HG02884 (cell line): ENCODE data around the gene GOLGA8M.
"Not testable (repeated sequence)": the region's sequence is repeated elsewhere in the genome, so short reads cannot be mapped to it uniquely, and the experiment has no call there.

Experiments used
- ATAC-seq: cut with Tn5 transposase; IDR thresholded peaks from one replicate; pipeline ENCODE4 v1.9.1; 2021; ENCODE audit warnings: mild to moderate bottlenecking, moderate library complexity; ENCODE audit not compliant: unreplicated experiment

Gene GOLGA8M, protein sequence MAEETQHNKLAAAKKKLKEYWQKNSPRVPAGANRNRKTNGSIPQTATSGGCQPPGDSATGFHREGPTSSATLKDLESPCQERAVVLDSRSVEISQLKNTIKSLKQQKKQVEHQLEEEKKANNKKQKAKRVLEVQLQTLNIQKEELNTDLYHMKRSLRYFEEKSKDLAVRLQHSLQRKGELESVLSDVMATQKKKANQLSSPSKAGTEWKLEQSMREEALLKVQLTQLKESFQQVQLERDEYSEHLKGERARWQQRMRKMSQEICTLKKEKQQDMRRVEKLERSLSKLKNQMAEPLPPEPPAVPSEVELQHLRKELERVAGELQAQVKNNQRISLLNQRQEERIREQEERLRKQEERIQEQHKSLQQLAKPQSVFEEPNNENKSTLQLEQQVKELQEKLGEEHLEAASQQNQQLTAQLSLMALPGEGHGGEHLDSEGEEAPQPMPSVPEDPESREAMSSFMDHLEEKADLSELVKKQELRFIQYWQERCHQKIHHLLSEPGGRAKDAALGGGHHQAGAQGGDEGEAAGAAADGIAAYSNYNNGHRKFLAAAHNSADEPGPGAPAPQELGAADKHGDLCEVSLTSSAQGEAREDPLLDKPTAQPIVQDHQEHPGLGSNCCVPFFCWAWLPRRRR

GRCh38 chr15:28712270-28712669 lies at the start of gene GOLGA8M:
TSS of gene GOLGA8M (minus strand) at chr15:28712421. CDS start at chr15:28712323, 98 bp downstream.
- ATAC-seq: not testable (repeated sequence)

GRCh38 chr15:28742890-28743289 lies 30.7 kb upstream of the GOLGA8M start:
- ATAC-seq: not testable (repeated sequence)

DNA sequence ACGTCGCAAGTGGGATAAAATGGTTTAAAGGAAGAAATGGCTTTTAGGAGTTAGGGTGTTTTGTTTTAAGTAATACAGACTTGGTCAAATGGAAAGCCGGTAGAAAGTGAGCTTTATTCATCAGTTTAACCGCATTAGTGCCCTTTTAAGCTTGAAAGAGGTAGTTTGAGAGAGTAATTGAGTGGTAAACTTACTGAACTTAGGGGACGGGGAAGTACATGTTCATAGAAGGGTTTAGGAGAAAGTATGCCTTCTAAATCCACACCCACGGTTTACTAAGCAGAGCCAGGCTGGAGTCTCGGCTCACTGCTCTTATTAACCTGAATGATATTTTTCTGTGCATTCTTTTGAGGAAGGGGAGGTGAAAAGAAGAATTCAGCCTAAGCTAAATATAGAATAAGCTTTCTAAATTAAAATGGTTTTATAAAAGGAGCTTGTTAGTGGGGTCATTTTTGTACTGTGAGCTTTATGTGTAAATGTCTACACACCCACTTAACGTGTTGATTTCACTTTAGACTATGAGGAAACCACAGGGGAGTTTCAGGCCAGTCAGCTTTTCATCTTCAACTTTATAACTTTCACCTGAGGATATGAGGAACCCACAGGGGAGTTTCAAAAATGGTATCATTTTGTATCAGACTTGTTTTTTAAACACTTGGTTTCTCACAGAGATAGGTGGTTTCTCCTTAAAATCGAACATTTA lies 26.5 kb upstream of the GOLGA8M start:
- ATAC-seq: peak; percentile 67

DNA sequence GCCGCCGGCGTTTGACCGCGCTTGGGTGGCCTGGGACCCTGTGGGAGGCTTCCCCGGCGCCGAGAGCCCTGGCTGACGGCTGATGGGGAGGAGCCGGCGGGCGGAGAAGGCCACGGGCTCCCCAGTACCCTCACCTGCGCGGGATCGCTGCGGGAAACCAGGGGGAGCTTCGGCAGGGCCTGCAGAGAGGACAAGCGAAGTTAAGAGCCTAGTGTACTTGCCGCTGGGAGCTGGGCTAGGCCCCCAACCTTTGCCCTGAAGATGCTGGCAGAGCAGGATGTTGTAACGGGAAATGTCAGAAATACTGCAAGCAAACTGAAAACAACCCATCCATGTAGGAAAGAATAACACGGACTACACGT lies 26.0 kb upstream of the GOLGA8M start:
- not testable (repeated sequence) for ATAC-seq

- ATAC-seq: not testable (repeated sequence)
These were observed 25.4 kb upstream of the GOLGA8M start for GRCh38 chr15:28737521-28738199.

GRCh38 chr15:28728061-28728460 lies 15.8 kb upstream of the GOLGA8M start:
- not testable (repeated sequence) for ATAC-seq

DNA sequence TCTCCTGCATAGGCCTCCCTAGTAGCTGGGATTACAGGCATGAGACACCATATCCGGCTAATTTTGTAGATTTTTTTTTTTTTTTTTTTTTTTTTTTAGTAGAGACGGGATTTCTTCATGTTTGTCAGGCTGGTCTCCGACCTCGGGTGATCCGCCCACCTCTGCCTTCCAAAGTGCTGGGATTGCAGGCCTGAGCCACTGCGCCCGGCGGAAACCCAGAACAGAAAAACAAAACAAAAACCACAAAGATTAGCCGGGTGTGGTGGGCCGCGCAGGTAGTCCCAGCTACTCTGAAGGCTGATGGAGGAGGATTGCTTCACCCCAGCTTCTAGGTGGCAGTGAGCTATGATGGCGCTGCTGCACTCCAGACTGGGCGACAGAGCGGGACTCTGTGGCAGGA lies 14.8 kb upstream of the GOLGA8M start:
- not testable (repeated sequence) for ATAC-seq

GRCh38 chr15:28726102-28726501 lies 13.9 kb upstream of the GOLGA8M start:
- no peak for ATAC-seq

- no peak for ATAC-seq
These were observed 13.3 kb upstream of the GOLGA8M start for GRCh38 chr15:28725556-28725955.

DNA sequence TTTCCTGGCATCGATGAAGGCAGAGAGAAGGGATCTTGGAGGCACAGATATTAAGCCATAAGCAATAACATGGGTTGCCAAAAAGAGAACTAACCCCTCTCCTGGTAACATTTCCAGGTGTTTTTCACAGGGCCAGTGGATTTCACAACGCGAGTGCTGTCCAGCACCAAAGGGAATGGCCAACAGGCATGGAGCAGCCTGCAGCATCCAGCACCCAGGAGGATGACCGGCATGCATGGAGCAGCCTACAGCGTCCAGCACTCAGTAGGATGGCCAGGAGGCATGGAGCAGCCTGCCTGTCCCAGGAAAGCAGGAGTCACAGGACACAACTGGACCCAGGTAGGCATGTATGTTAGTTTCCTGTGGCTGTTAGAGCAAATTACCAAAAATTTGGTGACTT lies 11.8 kb upstream of the GOLGA8M start:
- not testable (repeated sequence) for ATAC-seq

GRCh38 chr15:28719626-28720025 lies 7.4 kb upstream of the GOLGA8M start:
- ATAC-seq: not testable (repeated sequence)

DNA sequence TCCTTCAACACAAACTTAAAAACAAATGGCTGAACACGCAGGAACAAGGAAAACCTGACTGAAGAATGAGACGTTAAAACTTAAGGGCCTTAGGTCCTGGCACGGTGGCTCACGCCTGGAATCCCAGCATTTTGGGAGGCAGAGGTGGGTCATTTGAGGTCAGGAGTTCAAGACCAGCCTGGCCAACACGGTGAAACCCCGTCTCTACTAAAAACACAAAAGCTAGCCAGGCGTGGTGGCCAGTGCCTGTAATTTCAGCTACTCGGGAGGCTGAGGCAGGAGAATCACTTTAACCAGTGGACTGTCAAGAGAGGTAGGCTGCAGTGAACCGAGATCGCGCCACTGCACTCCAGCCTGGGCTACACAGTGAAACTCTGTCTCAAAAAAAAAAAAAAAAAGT lies 6.4 kb upstream of the GOLGA8M start:
- ATAC-seq: not testable (repeated sequence)

DNA sequence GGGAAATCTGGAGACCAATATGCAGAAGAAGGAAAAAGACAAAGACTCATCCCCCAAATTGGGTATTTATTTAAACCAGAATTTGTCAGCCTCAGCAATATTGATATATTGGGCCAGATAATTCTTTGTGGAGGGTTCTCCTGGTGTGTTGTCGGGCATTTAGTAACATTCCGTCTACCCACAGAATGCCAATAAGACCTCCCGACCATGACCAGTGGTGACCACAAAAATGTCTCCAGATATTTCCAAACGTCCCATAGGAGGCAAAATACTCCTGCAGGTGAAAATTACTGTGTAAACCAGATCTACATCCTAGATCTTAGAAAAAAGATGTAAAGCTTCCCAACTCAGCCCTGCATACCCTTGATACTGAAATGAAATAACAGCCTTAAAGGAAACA lies 2.0 kb upstream of the GOLGA8M start:
- ATAC-seq: not testable (repeated sequence)

- ATAC-seq: not testable (repeated sequence)
These were observed 8.3 kb downstream of the GOLGA8M start for GRCh38 chr15:28703927-28704326.

- ATAC-seq: not testable (repeated sequence)
These were observed 9.8 kb downstream of the GOLGA8M start for GRCh38 chr15:28702427-28702826.

- not testable (repeated sequence) for ATAC-seq
These were observed 18.0 kb downstream of the GOLGA8M start for GRCh38 chr15:28694006-28694751.

DNA sequence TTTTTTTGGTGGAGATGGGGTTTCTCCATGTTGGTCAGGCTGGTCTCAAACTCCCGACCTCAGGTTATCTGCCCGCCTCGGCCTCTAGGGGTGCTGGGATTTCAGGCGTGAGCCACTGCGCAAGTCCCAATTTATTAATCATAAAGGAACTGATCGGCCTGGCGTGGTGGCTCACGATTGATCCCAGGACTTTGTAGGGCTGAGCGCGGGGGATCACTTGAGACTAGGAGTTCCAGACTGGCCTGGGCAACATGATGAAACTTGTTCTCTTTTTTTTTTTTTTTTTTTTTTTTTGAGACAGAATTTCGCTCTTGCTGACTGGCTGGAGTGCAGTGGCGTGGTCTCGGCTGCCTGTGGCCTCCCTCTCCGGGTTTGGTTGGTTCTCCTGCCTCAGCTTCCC lies 19.2 kb downstream of the GOLGA8M start:
- not testable (repeated sequence) for ATAC-seq

GRCh38 chr15:28673533-28673932 lies 38.7 kb downstream of the GOLGA8M start:
- ATAC-seq: not testable (repeated sequence)

DNA sequence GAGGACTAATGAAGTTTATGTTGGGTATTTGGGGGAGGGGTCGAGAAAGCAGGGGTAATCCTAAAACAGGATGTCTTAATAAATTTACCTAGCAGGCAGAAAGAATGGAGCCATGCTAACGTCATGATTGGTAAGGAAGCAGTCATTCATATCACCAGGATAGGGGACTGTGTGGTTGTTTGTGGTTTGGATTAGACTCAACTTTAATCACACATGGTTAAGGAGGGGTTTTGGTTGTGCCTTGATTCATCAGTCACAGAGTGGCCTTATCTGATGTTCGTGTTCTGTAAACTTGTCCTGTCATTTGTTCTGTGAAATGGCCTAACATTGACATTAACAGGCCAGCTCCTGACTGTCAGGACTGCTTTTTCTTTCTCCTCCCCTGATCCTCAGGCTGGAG lies 40.1 kb downstream of the GOLGA8M start:
- not testable (repeated sequence) for ATAC-seq

GRCh38 chr15:28666402-28666801 lies 45.8 kb downstream of the GOLGA8M start:
- ATAC-seq: not testable (repeated sequence)
